SKM-1 treated with dmso at 0.1 percent for 144 hours (cell line): ENCODE results near the gene METTL1.

Experiments
- DNase-seq: peaks from one replicate; lab custom pipeline; 2025; ENCODE audit not compliant: unreplicated experiment; lab: John Stamatoyannopoulos, UW

The METTL1 gene

GRCh38 chr12:57754411-57755193 lies 17.3 kb downstream of the METTL1 start, which contains the start of gene MARCHF9:
TSS of gene MARCHF9 (plus strand) at chr12:57755103. CDS start at chr12:57755529, 426 bp downstream.
- no peak for DNase-seq

GRCh38 chr12:57753756-57754337 lies 18.1 kb downstream of the METTL1 start:
- no peak for DNase-seq

- no peak for DNase-seq
Measured at GRCh38 chr12:57752668-57753000, 19.3 kb downstream of the METTL1 start.

GRCh38 chr12:57751788-57752667 lies 19.9 kb downstream of the METTL1 start, which contains the start of gene CDK4:
TSS of gene CDK4 (minus strand) at chr12:57752310. CDS start at chr12:57751717, 593 bp downstream.
- peak; percentile 91 for DNase-seq

- DNase-seq, result no peak
Measured at GRCh38 chr12:57751432-57751787, 20.5 kb downstream of the METTL1 start.

GRCh38 chr12:57750561-57751431 lies 21.1 kb downstream of the METTL1 start:
- no peak for DNase-seq

GRCh38 chr12:57749061-57749460 lies 22.8 kb downstream of the METTL1 start:
- no peak for DNase-seq

GRCh38 chr12:57746025-57746424 lies 25.9 kb downstream of the METTL1 start:
- no peak for DNase-seq

GRCh38 chr12:57745485-57745881 lies 26.4 kb downstream of the METTL1 start:
- no peak for DNase-seq

- DNase-seq, result peak; percentile 85
Measured at GRCh38 chr12:57744777-57745484, 27.0 kb downstream of the METTL1 start, which contains the start of gene TSPAN31. TSS of gene TSPAN31 (plus strand) at chr12:57745039. CDS start at chr12:57745155, 116 bp downstream.

GRCh38 chr12:57744194-57744776 lies 27.6 kb downstream of the METTL1 start:
- no peak for DNase-seq

GRCh38 chr12:57743769-57744168 lies 28.1 kb downstream of the METTL1 start:
- DNase-seq, result no peak

- peak; percentile 53 for DNase-seq
Measured at GRCh38 chr12:57741844-57742738, 29.8 kb downstream of the METTL1 start.

GRCh38 chr12:57741413-57741789 lies 30.5 kb downstream of the METTL1 start:
- DNase-seq, result no peak

- no peak for DNase-seq
Measured at GRCh38 chr12:57740656-57741412, 31.1 kb downstream of the METTL1 start.

GRCh38 chr12:57739914-57740538 lies 31.9 kb downstream of the METTL1 start:
- DNase-seq, result no peak

GRCh38 chr12:57739387-57739786 lies 32.5 kb downstream of the METTL1 start:
- DNase-seq, result no peak
